ENCODE results near the gene BTAF1.

The BTAF1 gene

GRCh38 chr10:91996266-91996665, 72.7 kb downstream of the BTAF1 start:
- no peak for TF ChIP-seq CTCF (IDR thresholded peaks at IDR 0.05; ENCODE audit: insufficient read depth, low read depth, low read length, missing control alignments)
- H3K4me3 ChIP-seq (ENCODE audit: low read depth, low read length): no peak overlapping the region
- no peak for DNase-seq (ENCODE audit: low read depth)

GRCh38 chr10:92001581-92001980, 78.0 kb downstream of the BTAF1 start:
- no peak overlapping the region for H3K4me3 ChIP-seq (ENCODE audit: low read depth, low read length)
- TF ChIP-seq CTCF (IDR thresholded peaks at IDR 0.05; ENCODE audit: insufficient read depth, low read depth, low read length, missing control alignments): no peak
- no peak for DNase-seq (ENCODE audit: low read depth)

GRCh38 chr10:92001995-92002394, 78.4 kb downstream of the BTAF1 start:
- H3K4me3 ChIP-seq (ENCODE audit: low read depth, low read length): no peak overlapping the region
- TF ChIP-seq CTCF (IDR thresholded peaks at IDR 0.05; ENCODE audit: insufficient read depth, low read depth, low read length, missing control alignments): no peak
- no peak for DNase-seq (ENCODE audit: low read depth)

- no peak overlapping the region for H3K4me3 ChIP-seq (ENCODE audit: low read depth, low read length)
- DNase-seq (ENCODE audit: low read depth): no peak
- no peak for TF ChIP-seq CTCF (IDR thresholded peaks at IDR 0.05; ENCODE audit: insufficient read depth, low read depth, low read length, missing control alignments)
These were observed 79.7 kb downstream of the BTAF1 start for GRCh38 chr10:92003258-92003657.

GRCh38 chr10:92005978-92006377, 82.4 kb downstream of the BTAF1 start:
- no peak overlapping the region for H3K4me3 ChIP-seq (ENCODE audit: low read depth, low read length)
- DNase-seq (ENCODE audit: low read depth): no peak
- TF ChIP-seq CTCF (IDR thresholded peaks at IDR 0.05; ENCODE audit: insufficient read depth, low read depth, low read length, missing control alignments): no peak

GRCh38 chr10:92009445-92009844, 85.9 kb downstream of the BTAF1 start:
- no peak overlapping the region for H3K4me3 ChIP-seq (ENCODE audit: low read depth, low read length)
- no peak for TF ChIP-seq CTCF (IDR thresholded peaks at IDR 0.05; ENCODE audit: insufficient read depth, low read depth, low read length, missing control alignments)
- DNase-seq (ENCODE audit: low read depth): no peak

GRCh38 chr10:92010047-92010735, 86.6 kb downstream of the BTAF1 start:
- no peak for TF ChIP-seq CTCF (IDR thresholded peaks at IDR 0.05; ENCODE audit: insufficient read depth, low read depth, low read length, missing control alignments)
- DNase-seq (ENCODE audit: low read depth): no peak
- no peak overlapping the region for H3K4me3 ChIP-seq (ENCODE audit: low read depth, low read length)

All from GM12865 (cell line).